ENCODE data around the gene SLC25A22.

SLC25A22 gene

GRCh38 chr11:843086-843734 lies 45.1 kb upstream of the SLC25A22 start:
- no peaks in the 10 kb centered on the region for H3K9me3 ChIP-seq (ENCODE audit: insufficient read depth, low read length)

GRCh38 chr11:842370-843002 lies 44.4 kb upstream of the SLC25A22 start, which contains the start of the genes POLR2L and TSPAN4:
POLR2L (minus strand) TSS chr11:842529; CDS start chr11:842508, 21 bp downstream.
TSPAN4 (plus strand) TSS chr11:842852; CDS start chr11:850305, 7,453 bp downstream.
- Histone ChIP-seq H4K20me1 (ENCODE audit: low read depth, low read length) (peaks cover 6% of the 10 kb centered on the region; the same call in 1 of the 2 replicates), H3K27ac (ENCODE audit: low read depth, low read length) (peak within 1 kb of the TSS; percentile 69), H3F3A (ENCODE audit: insufficient read depth) (no peaks in the 10 kb centered on the region), H3K9ac (ENCODE audit: low read length) (peak within 1 kb of the TSS; percentile 79), H3K79me2 (ENCODE audit: insufficient read depth, low read length) (peaks cover 19% of the 10 kb centered on the region), H2AFZ (ENCODE audit: low read depth, low read length, severe bottlenecking) (peak within 1 kb of the TSS; percentile 99), H3K9me3 (ENCODE audit: insufficient read depth, low read length) (no peaks in the 10 kb centered on the region), H3K9me2 (replicated peaks; ENCODE audit: insufficient read depth, low read length) (no peaks in the 10 kb centered on the region), H3K4me3 (ENCODE audit: insufficient read depth, low read length, poor library complexity, severe bottlenecking) (peak within 1 kb of the TSS; percentile 88), H3K4me2 (ENCODE audit: low read depth, low read length, poor library complexity, severe bottlenecking) (peak within 1 kb of the TSS; percentile 70), H3K27me3 (ENCODE audit: low read length) (no peaks in the 10 kb centered on the region), H3K36me3 (ENCODE audit: low read length) (no peaks in the 10 kb centered on the region)
- no peak for TF ChIP-seq CTCF (IDR thresholded peaks at IDR 0.05; ENCODE audit: insufficient read depth, low read length, poor library complexity, severe bottlenecking)

More at GRCh38 chr11:843086-843734, 45.1 kb upstream of the SLC25A22 start:
- H3K27me3 ChIP-seq (ENCODE audit: low read length) = no peaks in the 10 kb centered on the region
- no peaks in the 10 kb centered on the region for H3F3A ChIP-seq (ENCODE audit: insufficient read depth)
- H3K4me2 ChIP-seq (ENCODE audit: low read depth, low read length, poor library complexity, severe bottlenecking) = peak overlapping the region; percentile 70
- H3K27ac ChIP-seq (ENCODE audit: low read depth, low read length) = no peak overlapping the region
- H4K20me1 ChIP-seq (ENCODE audit: low read depth, low read length) = peaks cover 6% of the 10 kb centered on the region; the same call in 1 of the 2 replicates
- H3K9ac ChIP-seq (ENCODE audit: low read length) = peak overlapping the region; percentile 79
- H3K9me2 ChIP-seq (replicated peaks; ENCODE audit: insufficient read depth, low read length) = no peaks in the 10 kb centered on the region
- no peak for TF ChIP-seq CTCF (IDR thresholded peaks at IDR 0.05; ENCODE audit: insufficient read depth, low read length, poor library complexity, severe bottlenecking)
- TF ChIP-seq EZH2phosphoT487 (conservative IDR thresholded peaks at IDR 0.05; ENCODE audit: low read length) = no peak
- H3K36me3 ChIP-seq (ENCODE audit: low read length) = no peaks in the 10 kb centered on the region
- H3K79me2 ChIP-seq (ENCODE audit: insufficient read depth, low read length) = peaks cover 19% of the 10 kb centered on the region
- peak overlapping the region; percentile 99 for H2AFZ ChIP-seq (ENCODE audit: low read depth, low read length, severe bottlenecking)
- H3K4me3 ChIP-seq (ENCODE audit: insufficient read depth, low read length, poor library complexity, severe bottlenecking) = peak overlapping the region; percentile 88

GRCh38 chr11:841981-842369 lies 43.9 kb upstream of the SLC25A22 start:
- Histone ChIP-seq H3K4me3 (ENCODE audit: insufficient read depth, low read length, poor library complexity, severe bottlenecking) (peak overlapping the region; percentile 88), H3K9me3 (ENCODE audit: insufficient read depth, low read length) (no peaks in the 10 kb centered on the region), H3K9me2 (replicated peaks; ENCODE audit: insufficient read depth, low read length) (no peaks in the 10 kb centered on the region), H3F3A (ENCODE audit: insufficient read depth) (no peaks in the 10 kb centered on the region), H3K4me2 (ENCODE audit: low read depth, low read length, poor library complexity, severe bottlenecking) (peak overlapping the region; percentile 70), H4K20me1 (ENCODE audit: low read depth, low read length) (peaks cover 6% of the 10 kb centered on the region; the same call in 1 of the 2 replicates), H3K27ac (ENCODE audit: low read depth, low read length) (peak overlapping the region; percentile 69), H3K9ac (ENCODE audit: low read length) (peak overlapping the region; percentile 79), H3K27me3 (ENCODE audit: low read length) (no peaks in the 10 kb centered on the region), H3K36me3 (ENCODE audit: low read length) (no peaks in the 10 kb centered on the region), H2AFZ (ENCODE audit: low read depth, low read length, severe bottlenecking) (peak overlapping the region; percentile 99), H3K79me2 (ENCODE audit: insufficient read depth, low read length) (peaks cover 19% of the 10 kb centered on the region)
- no peak for TF ChIP-seq CTCF (IDR thresholded peaks at IDR 0.05; ENCODE audit: insufficient read depth, low read length, poor library complexity, severe bottlenecking)
- no peak for TF ChIP-seq EZH2phosphoT487 (conservative IDR thresholded peaks at IDR 0.05; ENCODE audit: low read length)
